NCI-H526 (cell line): Measurements from ENCODE around the gene ANKRD6.
A peak's percentile ranks its signal among the peaks of the same experiment; 100 is the strongest.
"Not testable (repeated sequence)": the region's sequence is repeated elsewhere in the genome, so short reads cannot be mapped to it uniquely, and the experiment has no call there.

Experiments used
- DNase-seq, 2 experiments: peaks; one replicate each; lab custom pipeline; 2025; lab: John Stamatoyannopoulos, UW

ANKRD6 gene

DNA sequence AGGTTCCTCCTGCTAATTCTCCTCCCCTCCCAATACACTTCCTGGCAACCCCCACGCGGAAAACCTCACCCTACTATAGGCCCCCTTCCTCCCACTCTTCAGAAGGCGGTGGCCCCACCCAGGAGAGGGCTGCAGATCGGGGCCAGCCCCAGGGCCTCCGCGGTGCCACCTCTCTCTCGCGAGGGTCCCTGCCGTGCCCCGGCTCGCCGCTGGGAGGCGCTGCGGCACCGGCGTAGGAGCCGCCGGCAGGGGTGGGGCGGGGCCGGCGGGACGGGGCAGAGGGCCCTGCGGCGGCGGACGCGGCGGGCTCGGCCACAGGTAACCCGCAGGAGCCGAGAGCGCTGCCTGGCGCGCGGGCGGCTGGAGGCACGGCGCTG lies at the start of gene ANKRD6:
Gene ANKRD6, plus strand, starts transcription at position 278 of the 377 bp plus-strand sequence. CDS start 133,825 bp downstream, outside the sequence.
- DNase-seq = peak in 1 of 2 experiments; percentile 87

DNA sequence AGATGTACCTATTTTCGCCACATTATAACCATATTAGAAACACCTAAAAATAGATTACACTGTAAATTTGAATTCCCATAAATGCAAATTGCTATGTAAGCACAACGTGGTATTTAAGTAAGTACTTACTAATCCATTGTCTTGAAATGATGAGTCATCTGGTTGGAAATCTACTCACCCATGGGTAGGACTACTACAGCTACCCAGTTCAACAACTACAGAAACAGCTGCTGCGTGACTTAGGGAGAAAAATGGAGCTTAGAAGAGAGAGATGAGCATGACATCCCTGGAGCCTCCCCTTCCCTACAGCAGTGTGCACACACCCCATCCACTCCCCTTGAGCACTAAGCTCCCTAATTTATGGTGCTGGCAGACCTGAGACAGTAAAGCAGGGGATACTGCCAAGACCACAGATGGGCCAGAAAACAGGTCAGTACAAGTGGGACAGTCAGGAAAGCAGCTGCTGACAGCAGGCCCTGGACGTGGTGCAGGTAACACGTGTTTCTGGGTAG lies 47.7 kb upstream of the ANKRD6 start:
- no peak for DNase-seq

DNA sequence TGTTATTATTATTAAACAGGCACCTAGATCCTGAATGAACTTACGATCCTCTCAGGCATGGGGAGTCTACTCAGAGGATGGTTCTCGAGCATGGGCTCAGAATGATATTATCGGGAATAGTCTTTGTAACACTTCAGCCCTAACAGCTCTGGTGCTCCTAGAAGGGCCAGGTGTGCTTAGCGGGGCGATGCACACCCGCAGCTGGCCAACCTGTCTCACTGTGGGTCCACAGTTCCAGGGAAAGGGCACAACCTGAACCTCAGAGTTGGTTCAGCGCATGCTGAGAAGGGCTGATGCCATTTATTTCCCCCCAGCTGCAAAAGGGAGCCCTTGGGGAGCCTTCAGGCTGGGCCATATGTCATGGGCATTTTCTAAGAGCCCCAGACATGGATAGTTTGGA lies 47.1 kb upstream of the ANKRD6 start:
- DNase-seq = no peak

- DNase-seq = no peak
These were observed 45.9 kb upstream of the ANKRD6 start for GRCh38 chr6:89386917-89387491.

DNA sequence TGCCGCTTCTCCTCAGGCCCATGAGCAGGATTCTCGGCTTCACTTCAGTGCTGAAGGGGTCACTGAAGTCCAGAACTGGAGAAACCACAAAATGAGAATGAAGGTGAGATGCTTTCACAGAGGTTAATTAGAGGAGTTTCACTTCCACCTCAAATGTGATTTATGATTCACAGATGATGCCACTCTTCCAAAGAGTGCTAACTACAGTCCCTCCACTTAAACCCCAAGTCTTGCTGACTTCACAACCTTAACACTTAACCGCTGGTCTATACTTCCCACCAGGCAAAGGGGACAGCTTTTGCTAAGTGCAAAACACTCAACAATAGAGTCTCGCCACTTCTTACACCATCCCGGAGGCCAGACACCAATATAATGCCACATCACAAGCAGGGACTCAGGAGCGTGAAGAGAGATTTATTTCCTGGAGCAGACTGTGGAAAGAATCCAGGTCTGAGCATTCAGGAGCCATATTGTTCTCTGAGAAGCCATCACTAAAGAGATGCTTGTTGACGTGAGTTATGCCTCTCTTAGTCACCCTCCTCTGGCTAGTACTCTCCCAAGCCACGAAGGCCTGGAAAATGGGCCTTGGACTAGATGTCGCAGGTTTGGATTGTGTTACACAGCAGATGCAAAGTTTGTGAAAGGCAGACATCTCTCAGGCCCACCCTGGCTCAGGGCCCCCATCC lies 45.3 kb upstream of the ANKRD6 start:
- DNase-seq = no peak

GRCh38 chr6:89388846-89389245 lies 44.1 kb upstream of the ANKRD6 start:
- no peak for DNase-seq

DNA sequence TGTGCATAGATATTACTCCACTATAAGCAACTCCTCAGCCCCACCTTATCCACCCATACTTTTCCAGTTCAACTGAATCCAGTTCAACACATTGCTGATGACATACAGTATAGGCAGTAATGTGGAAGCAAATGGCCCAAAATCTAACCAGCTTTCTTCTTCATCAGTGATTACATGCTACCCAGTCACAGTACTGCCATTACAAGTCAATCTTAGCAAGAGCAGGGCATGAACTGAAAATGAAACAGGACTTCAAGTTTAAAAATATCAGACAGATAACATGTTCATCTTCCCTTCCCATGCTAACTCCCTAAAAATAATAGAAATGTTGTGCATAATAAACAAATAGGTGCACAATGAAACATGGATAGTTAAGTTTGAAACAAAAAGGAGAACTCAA lies 40.1 kb upstream of the ANKRD6 start:
- DNase-seq = no peak

DNA sequence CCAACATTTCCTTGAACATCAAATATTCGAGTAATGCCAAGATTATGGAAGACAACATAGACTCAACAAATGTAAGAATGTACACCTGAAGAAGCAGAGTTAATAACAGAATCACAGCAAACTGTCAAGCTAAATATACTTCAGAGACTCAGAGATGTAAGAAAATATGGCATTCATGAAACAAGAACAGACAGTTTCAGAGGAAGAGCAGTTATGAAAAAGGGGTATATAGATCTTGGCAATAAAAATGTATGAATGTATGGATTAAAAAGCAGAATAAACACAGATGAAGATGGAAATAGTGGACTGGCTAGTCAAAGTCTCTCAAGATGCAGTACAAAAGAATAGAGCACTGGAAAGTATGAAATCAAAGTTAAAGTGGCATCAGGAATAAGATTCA lies 39.3 kb upstream of the ANKRD6 start:
- DNase-seq = no peak

- not testable (repeated sequence) for DNase-seq
These were observed 35.1 kb upstream of the ANKRD6 start for GRCh38 chr6:89397884-89398283.

GRCh38 chr6:89398762-89399525 lies 34.0 kb upstream of the ANKRD6 start:
- peak in 1 of 2 experiments; percentile 12 for DNase-seq

DNA sequence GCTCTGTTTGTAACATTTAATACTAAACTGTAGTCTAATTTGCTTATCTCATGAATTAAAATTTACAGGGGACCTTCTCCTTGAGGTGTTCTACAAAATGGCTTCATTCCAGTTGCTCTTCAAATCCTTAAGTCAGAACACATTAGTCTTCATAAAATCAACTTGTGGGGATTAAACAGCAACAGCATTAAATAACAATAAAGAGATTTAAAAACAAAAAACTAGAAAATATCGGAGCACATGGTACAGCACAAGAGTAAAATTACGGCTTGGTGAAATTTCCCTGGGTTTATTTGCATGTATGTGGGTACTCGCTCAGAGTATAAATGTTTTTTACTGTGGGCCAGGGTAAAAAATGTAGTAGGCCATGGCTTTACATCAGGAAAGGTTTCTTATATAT lies 32.9 kb upstream of the ANKRD6 start:
- DNase-seq = peak; percentile 31 to 45

DNA sequence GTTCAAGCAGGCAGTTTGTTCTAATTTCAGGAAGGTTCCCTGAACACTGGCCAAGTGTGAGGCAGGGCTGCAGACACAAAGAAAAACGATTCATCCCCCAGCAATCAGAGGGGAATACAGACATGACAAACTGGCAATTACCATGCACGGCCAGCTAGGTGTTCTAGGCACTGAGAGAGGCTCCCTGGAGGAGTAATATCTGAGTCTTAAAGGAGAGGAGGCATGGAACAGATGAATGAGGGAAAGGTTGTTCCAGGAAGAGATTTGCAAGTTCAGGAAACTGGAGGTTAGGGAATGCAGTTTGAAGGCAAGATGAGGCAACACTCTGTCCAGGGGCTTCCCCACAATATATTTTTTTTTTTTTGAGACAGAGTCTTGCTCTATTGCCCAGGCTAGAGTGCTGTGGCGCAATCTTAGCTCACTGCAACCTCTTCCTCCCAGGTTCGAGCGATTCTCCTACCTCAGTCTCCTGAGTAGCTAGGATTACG lies 32.0 kb upstream of the ANKRD6 start:
- DNase-seq = peak in 1 of 2 experiments; percentile 13

- no peak for DNase-seq
These were observed 30.2 kb upstream of the ANKRD6 start for GRCh38 chr6:89402776-89403175.

DNA sequence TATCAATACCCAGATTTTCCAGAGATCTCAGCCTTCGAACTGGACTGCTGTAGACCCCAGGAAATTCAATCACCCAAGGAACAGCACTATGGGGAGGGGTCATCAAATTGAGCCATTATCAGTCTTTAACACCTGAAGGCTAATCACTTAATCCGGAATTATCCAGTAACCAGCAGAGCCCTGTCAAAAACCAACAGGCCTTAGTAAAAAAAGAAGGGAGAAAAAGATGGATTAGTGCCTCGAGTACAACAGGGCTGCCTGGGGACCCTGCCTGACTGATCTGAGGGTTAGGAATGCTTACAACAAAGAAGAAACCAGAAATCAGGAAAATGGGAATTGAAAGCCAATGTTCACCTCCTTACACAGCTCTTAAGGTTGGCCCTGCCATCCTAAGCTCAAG lies 28.4 kb upstream of the ANKRD6 start:
- DNase-seq = no peak

- no peak for DNase-seq
These were observed 26.8 kb upstream of the ANKRD6 start for GRCh38 chr6:89406141-89406540.

GRCh38 chr6:89409461-89410035 lies 23.4 kb upstream of the ANKRD6 start:
- DNase-seq = peak in 1 of 2 experiments; percentile 27

DNA sequence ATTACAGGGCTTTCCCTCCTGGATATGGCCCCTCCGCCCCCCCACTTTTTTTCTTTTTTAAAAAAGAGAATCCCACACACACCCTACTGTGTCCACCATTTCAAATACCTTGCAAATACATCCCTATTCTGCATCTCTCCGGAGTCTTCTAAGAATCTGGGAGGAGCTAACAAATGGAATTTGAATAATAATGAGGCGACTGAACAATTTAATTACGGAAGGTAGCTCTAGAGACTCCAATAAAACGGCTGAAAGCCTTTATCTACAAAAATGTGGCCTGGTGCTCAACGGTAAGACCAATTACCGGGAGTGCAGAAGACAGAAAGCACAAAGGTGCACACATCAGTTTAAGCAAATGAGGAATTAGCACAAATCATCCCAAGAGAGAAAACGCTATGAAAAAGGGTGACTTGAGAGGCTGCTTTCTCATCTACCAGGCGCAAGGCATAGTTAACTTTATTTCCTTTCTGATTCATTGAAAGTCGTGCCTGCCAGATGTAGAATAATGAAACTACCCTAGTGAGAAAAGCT lies 22.7 kb upstream of the ANKRD6 start:
- DNase-seq = peak; percentile 78 to 84

DNA sequence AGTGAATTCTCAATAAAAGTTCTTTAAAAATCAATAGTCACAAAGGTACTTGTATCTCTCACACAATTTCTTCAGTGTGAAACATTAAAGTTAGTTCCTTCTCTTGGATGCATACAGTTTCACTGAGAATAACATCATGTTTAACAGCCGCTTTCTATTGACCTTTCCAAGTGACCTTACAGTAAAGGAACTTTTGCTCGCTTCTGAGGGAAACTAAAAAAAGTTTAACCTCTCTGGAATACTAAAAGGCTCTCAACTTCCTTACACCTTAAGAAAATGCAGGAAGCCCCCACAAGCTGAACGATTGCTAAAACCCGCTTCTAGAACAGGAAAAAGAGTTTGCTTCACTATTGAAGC lies 22.2 kb upstream of the ANKRD6 start:
- no peak for DNase-seq

- DNase-seq = peak; percentile 40 to 80
These were observed 21.5 kb upstream of the ANKRD6 start for GRCh38 chr6:89411145-89412070.

GRCh38 chr6:89412071-89413005 lies 20.6 kb upstream of the ANKRD6 start, which contains the start of gene RRAGD:
Gene RRAGD (minus strand): TSS chr6:89412273. CDS start chr6:89411993, 280 bp downstream.
- DNase-seq = peak; percentile 65 to 90
